HG02943 (cell line): ENCODE data around the gene FAM53C.
A peak's percentile ranks its signal among the peaks of the same experiment; 100 is the strongest.

Source experiments
- ATAC-seq: cut with Tn5 transposase; IDR thresholded peaks from one replicate; pipeline ENCODE4 v1.9.1; 2021; ENCODE audit warnings: mild to moderate bottlenecking, low read depth, moderate library complexity; ENCODE audit not compliant: unreplicated experiment

Gene FAM53C

GRCh38 chr5:138350563-138350890, 12.5 kb downstream of the FAM53C start:
- ATAC-seq = no peak

- no peak for ATAC-seq
These were observed 13.0 kb downstream of the FAM53C start for GRCh38 chr5:138351056-138351455.

- no peak for ATAC-seq
These were observed 13.5 kb downstream of the FAM53C start for GRCh38 chr5:138351517-138351916.

- ATAC-seq = peak; percentile 64
These were observed 14.1 kb downstream of the FAM53C start, which contains the start of gene KDM3B for GRCh38 chr5:138352071-138352721. KDM3B (plus strand) TSS chr5:138352685; CDS start chr5:138352796, 111 bp downstream.

- ATAC-seq = peak; percentile 38
These were observed 14.9 kb downstream of the FAM53C start for GRCh38 chr5:138352722-138353559.

- ATAC-seq = no peak
These were observed 15.6 kb downstream of the FAM53C start for GRCh38 chr5:138353560-138354080.

GRCh38 chr5:138354387-138354786, 16.3 kb downstream of the FAM53C start:
- no peak for ATAC-seq

- no peak for ATAC-seq
These were observed 16.9 kb downstream of the FAM53C start for GRCh38 chr5:138354926-138355378.

GRCh38 chr5:138359621-138360020, 21.6 kb downstream of the FAM53C start:
- no peak for ATAC-seq

- ATAC-seq = no peak
These were observed 22.9 kb downstream of the FAM53C start for GRCh38 chr5:138360941-138361452.

- ATAC-seq = no peak
These were observed 26.5 kb downstream of the FAM53C start for GRCh38 chr5:138364576-138364975.

- no peak for ATAC-seq
These were observed 28.7 kb downstream of the FAM53C start for GRCh38 chr5:138366632-138367382.

GRCh38 chr5:138369261-138369660, 31.2 kb downstream of the FAM53C start:
- ATAC-seq = no peak

GRCh38 chr5:138369706-138370105, 31.6 kb downstream of the FAM53C start:
- no peak for ATAC-seq

- ATAC-seq = no peak
These were observed 32.5 kb downstream of the FAM53C start for GRCh38 chr5:138370537-138370936.

GRCh38 chr5:138371454-138371853, 33.4 kb downstream of the FAM53C start:
- no peak for ATAC-seq

- ATAC-seq = no peak
These were observed 34.2 kb downstream of the FAM53C start for GRCh38 chr5:138372225-138372624.

GRCh38 chr5:138372653-138373052, 34.6 kb downstream of the FAM53C start:
- ATAC-seq = no peak

- ATAC-seq = no peak
These were observed 44.3 kb downstream of the FAM53C start for GRCh38 chr5:138382347-138382746.

GRCh38 chr5:138385660-138386059, 47.6 kb downstream of the FAM53C start:
- no peak for ATAC-seq

GRCh38 chr5:138386290-138386689, 48.2 kb downstream of the FAM53C start:
- no peak for ATAC-seq
